GM21737 (cell line): ENCODE measurements around the gene STK4.

Experiments used
- ATAC-seq: cut with Tn5 transposase; IDR thresholded peaks from one replicate; pipeline ENCODE4 v1.9.1; 2021; ENCODE audit warnings: mild to moderate bottlenecking, moderate library complexity; ENCODE audit not compliant: unreplicated experiment

Gene STK4

DNA sequence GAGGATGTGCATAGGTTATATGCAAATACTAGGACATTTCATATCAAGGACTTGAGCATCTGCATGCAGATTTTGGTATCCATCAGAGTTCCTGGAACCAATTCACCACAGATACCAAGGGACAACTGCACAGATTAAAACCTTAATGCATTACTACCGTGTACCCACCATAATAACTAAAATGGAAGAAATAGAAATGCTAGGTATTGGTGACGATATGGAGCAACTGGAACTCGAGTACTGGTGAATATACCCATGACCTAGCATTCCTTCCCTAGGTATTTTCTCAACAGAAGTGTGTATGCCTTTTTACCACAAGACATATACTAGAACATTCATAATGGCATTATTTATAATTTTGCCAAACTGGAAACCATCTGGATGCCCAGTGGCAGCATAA lies 116.2 kb downstream of the STK4 start:
- ATAC-seq: no peak

DNA sequence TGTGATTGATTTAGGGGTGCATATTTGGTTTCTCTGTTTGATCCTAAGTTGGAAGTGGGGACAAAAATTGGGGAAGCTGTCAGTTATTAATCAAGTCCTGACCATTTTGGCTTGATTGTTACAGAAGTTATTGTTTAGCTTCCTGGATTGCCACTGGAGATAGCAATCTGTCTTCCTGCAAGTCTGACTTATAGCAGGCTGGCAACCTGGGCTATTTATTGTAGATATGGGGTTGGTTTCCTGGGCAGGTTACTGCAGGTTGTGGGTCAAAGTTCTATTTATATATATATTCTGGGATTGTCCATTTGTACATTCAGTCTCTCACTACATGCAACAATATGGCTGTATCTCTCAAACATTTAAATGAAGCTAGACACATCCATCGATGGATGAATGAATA lies 116.8 kb downstream of the STK4 start:
- no peak for ATAC-seq

DNA sequence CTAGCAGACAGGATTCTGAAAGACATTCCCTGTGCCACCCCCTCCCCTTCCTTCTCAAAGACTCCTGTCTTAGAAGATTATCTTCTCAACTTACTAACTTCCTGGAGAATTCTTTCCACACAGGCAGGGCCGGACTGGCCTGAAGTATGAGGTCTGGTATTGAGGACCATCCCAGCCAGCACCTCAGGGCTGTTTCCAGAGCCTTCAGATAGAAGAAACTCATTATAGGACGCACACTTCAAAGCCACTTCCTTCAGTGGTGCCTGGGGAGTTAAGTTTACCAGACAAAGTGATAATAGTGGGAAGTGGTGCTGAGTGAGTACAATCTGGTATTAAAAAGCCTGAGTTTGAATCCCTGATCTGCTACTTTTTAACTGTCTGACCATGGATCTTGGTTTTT lies 119.0 kb downstream of the STK4 start:
- ATAC-seq: no peak

- no peak for ATAC-seq
These were observed 119.6 kb downstream of the STK4 start for GRCh38 chr20:45085867-45086266.

DNA sequence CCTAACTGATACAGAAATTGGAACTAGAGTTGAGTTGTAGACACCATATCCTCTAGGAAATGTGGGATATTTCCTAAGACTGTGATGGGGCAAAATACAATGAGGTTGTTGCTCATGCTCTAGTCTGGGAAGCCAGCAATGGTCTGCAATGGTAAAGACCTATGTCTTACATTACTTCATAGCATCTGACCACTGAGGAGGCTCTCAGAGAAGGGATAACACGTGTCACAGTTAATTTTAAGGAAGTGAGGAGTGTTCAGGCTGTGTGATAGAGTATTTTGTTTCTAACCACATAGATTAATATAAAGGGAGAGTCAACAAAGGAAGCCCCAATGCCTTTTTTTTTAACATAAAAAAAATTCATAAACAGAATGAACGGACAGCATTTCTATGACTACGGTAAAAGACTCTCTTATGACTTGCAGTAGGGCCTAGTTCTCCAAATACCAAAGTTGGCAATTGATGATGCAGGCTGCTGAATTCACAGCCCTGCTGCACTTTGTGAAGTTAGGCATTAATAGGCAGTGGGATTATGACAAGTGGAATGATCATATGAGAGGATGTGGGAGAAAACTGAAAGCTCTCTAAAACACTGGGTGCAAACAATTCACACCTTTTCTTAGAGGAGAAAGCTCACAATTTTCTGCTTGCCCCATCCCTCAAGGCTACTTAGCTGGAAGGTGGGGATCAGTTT lies 120.9 kb downstream of the STK4 start:
- ATAC-seq: no peak

- no peak for ATAC-seq
These were observed 121.5 kb downstream of the STK4 start for GRCh38 chr20:45087814-45088213.

DNA sequence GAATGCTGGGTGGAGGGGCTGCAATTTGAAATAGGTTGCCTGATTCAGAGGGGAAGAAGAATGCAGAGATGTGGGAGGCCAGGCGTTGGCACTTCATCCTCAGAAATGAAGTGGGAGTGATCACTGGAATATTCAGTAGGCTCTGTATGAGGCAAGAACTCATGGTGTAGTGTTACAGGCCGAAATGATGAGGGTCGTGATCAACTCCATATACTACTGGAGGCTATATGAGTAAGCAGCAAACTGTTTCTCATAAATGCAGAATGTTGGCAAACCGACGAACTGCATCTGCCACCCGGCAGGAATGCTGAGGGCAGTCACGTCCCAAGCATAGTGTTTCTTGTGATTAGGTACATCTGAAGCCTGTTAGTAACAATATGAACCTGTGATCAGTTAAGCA lies 121.9 kb downstream of the STK4 start:
- no peak for ATAC-seq

GRCh38 chr20:45090481-45090880 lies 124.2 kb downstream of the STK4 start:
- ATAC-seq: no peak

DNA sequence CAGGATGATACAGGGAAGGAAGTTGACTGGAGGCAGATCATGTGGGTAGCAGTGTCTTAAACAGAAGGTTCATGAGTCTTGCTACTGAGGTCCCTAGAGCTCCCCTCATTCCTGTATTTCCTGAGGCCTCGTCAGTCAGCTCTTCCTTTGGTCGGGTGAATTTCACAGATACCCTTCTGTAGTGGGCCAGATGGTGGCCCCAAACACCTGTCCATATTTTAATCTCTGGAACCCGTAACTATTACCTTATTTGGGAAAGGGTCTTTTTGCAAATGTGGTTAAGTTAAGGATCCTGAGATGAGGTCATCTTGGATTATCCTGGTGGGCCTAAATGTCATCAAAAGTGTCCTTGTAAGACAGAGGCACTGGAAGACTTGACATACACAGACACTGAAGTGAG lies 125.1 kb downstream of the STK4 start:
- no peak for ATAC-seq

DNA sequence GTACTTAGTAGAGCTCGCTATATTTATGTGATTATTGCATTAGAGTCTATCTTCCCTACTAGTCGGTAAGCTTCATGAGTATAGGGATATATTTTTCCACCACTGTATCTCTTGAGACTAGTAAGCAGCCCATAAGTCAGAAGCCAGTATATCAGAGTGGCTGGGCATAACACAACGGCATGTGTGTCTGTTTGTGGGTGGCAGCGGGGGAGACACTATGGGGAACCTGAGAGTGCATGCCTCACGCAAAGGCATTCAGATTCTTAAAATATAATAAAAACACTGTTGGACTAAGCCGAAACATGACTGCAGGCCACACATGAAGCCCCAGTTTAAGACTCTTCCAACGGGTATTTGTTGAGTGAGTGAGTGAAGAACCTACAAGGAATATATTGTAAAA lies 126.6 kb downstream of the STK4 start:
- ATAC-seq: no peak

DNA sequence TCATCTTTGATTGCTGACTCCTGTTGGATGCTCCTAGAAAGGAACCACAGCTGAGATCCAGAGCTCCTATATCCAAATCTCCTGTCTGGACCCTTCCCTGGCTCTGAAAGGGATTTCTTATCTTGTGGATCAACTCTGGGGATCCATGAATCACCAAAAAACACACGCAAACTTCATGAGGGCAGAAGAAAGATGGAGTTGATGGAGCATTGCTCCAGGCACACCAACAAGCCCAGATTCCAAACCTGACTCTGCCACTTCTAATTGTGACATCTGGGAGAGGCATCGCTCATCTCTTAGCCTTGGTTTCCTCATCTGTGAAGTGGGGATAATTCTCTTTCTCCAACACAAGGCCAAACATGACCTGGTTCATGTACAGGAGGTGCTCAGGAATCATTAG lies 127.9 kb downstream of the STK4 start:
- ATAC-seq: no peak

DNA sequence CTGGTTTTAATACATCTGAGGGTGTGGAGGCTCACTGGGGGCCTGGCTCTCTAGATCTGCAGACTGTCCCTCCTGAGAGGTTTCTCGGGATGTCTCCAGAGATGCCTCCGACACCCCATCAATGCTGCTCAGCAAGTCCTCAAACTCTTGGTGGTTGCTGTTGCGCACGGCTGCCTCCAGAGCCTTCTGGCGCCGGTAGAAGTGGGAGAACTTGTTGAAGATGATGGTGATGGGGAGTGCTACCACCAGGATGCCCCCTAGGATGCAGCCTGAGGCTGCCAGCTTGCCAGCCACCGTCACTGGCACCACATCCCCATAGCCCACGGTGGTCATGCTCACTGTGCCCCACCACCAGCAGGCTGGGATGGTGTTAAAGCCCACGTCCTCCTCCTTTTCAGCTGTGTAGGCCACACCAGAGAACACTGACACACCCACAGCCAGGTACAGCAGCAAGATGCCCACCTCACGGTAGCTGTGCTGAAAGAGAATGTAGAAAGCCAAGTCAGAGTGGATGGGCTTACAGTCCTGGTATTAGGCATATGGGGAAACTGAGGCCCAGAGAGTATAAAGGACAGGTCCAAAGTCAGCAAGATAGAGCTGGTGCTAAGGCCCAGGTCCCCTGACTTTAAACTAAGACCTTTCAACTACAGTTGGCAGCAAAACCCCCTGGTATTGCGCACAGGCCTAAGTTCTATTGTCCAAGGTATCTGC lies 128.7 kb downstream of the STK4 start:
- ATAC-seq: no peak

DNA sequence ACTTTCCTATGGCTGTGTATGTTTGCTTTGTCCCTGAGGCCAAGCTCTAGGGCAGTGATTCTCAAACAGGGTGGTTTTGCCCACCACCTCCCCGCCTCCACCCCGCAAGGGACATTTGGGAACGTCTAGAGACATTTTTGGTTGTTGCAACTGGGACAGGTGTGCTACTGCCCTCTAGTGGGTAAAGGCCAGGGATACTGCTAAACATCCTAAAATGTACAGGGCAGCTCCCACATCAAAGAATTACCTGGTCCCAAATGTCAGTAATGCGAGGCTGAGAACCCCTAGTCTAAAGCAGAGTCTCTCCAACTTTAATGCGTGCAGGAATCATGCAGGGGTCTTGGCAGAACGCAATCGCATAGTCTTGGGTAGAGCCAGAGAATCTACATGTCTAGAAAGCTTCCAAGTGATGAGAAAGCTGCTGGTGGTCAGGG lies 129.5 kb downstream of the STK4 start:
- no peak for ATAC-seq

GRCh38 chr20:45096781-45097180 lies 130.5 kb downstream of the STK4 start:
- ATAC-seq: no peak

DNA sequence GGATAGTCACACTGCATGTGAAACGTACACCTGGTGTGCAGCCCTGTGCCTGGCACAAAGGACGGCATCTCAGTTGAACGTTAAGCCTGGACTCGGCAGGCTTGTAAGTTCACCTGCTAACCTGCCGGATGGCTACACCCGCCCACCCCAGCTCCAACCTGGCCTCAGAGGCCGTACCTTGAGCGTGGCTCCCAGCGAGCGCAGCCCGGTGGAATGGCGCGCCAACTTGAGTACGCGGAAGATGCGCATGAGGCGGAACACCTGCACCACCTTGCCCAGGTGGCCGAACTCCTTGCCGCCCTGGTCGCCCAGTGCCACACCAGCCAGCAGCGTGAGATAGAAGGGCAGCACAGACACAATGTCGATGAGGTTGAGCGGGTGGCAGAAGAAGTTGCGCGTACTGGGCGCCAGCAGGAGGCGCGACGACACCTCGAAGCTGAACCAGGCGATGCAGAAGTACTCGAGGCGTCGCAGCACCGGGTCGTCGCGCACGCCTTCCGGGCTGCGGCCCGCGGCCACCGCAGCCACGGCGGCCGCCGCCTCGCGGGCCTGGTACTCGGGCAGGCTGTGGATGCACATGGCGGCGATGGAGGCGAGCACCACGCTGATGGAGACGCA lies 131.3 kb downstream of the STK4 start:
- ATAC-seq: no peak

GRCh38 chr20:45098103-45098773 lies 131.9 kb downstream of the STK4 start:
- no peak for ATAC-seq

- ATAC-seq: no peak
These were observed 134.4 kb downstream of the STK4 start, which contains the start of gene KCNS1 for GRCh38 chr20:45100563-45101245. Gene KCNS1 (minus strand): TSS chr20:45101127. CDS start chr20:45099236, 1,891 bp downstream.

DNA sequence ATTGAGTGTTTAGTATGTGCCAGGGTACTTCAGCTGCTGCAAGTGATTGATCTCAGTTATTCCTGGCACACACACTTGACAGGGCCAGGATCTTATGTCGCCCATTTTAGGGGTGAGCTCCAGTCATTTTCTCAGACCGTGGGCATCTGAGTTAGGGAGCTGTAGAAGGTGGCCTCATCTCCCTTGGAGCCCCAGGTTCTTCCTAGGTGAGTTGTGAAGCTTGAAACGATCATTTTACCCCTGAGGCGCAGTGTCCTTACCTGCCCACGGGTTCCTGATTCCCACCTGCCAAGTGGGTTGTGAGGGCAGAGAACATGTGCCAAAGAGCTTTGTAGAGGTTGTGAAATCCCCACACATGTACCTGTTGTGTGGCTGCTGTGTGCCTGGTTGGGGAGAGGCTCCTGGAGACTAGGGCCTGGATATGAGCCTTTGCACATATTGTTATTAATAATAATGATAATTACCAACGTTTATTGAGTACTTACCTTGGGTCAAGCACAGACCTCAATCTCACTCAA lies 135.1 kb downstream of the STK4 start:
- ATAC-seq: no peak

DNA sequence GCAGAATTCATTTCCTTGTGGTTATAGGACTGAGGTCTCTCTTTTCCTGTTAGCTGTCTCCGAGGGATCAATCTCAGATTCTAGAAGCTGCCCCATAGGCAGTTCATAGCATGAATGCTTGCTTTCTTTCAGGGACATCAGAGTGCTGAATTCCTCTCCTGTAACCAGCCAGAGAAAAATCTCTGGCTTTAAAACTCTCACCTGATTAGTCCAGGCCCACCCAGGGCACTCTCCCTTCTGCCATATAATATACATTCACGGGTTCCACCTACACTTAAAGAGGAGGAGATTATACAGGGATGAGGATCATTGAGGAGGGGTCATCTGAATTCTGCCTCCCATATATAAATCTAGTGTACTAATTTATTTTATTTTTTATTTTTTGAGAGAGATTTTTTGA lies 136.8 kb downstream of the STK4 start:
- no peak for ATAC-seq

GRCh38 chr20:45104786-45105185 lies 138.5 kb downstream of the STK4 start:
- ATAC-seq: no peak

- no peak for ATAC-seq
These were observed 139.0 kb downstream of the STK4 start for GRCh38 chr20:45105317-45105716.
